SKM-1 (cell line): ENCODE measurements around the gene CCDC70.
"Not testable (repeated sequence)": the region's sequence is repeated elsewhere in the genome, so short reads cannot be mapped to it uniquely, and the experiment has no call there.

Experiments used
- DNase-seq: peaks from one replicate; lab custom pipeline; 2025; ENCODE audit not compliant: unreplicated experiment; lab: John Stamatoyannopoulos, UW

The CCDC70 gene

DNA sequence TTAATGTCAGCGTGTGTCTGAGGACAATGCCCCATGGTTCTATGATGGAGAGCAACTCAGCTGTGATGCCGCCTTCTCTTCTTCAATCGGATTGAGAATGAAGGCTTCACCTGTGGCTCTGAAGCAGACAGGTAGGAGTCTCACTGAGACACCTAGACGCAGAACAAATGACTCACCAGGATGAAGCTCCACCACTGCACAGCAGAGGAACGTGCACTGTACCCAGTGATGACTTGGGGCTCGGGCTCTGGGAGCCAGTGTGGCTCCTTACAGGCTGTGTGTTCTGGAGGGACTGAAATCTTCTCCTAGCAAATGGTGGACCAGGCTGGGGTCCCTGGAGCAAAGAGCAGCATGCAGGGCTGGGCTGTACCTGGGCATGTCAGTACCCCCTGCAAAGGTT lies 44.0 kb downstream of the CCDC70 start:
- DNase-seq, result no peak

DNA sequence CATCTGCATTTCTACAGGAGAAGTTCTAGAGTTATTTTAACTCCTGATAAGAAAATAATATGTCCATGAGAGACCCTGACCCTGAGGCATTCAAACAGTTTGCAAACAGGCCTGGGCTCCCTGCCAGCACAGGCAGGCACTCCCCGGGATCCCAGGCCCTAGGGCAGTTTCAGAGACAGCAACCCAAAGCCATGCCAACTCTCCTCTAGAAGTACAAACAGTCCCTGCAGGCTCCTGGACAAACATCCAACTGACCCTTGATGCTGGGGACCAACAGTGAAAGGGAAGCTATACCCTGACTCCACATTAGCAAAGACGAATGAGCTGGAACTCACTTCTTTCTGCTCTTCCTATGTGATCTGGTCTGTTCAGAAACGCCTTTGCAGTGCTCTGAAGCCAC lies 44.8 kb downstream of the CCDC70 start:
- DNase-seq, result no peak

- no peak for DNase-seq
These were observed 45.4 kb downstream of the CCDC70 start for GRCh38 chr13:51907040-51907732.

- not testable (repeated sequence) for DNase-seq
These were observed 47.5 kb downstream of the CCDC70 start for GRCh38 chr13:51909265-51909664.

DNA sequence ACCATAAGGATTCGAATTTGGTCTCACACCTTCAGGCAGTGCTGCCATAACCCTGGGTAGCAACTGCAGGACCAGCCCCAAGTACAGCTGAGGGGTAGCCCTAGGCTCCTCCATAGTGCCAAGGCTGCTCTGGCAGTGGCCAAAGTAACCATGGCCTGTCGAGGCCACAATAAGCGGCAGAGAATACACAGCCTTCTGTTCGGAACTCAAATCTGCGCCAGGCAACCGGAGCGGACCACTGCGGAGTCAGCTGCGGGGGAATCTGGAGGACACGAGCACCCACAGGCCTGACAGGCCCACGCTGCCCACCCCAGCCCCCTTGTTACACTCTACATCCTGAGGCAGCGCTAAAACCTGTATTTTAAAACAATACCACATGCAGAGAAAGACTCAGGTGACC lies 48.7 kb downstream of the CCDC70 start:
- no peak for DNase-seq

GRCh38 chr13:51912091-51912490 lies 50.3 kb downstream of the CCDC70 start:
- no peak for DNase-seq

DNA sequence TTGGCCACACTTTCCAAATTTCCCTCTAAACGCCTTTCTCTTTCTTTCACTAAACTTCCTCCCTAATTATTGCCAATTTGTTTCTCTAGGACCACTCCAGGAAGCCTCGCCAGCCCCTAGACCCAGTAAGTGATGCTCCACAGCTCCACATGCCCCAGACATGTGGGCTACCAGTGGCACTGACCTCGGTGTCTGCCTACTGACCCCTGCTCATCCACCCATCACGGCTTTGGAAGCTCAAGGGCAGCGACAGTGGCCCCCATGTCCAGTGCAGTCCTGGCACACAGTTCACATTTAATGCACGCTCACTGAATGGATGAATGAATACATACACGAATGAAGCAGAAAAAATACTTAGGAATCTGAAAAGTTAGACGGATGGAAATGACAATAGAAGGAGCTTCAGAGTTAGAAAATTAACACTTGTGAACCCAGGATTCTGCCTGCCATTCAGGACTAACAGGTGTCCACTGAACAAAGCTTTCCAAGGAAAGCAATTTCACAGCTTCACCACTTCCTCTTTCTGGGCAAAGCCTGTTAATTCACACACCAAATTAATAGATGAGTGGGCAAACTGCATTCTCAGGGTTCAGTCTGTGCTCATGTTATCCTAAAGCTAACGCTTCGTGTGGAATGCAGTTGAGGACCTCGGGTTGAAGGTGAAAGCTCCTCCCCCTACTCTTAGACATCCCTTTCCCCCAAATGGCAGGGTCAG lies 50.9 kb downstream of the CCDC70 start:
- no peak for DNase-seq

GRCh38 chr13:51913421-51914136 lies 51.8 kb downstream of the CCDC70 start:
- no peak for DNase-seq

DNA sequence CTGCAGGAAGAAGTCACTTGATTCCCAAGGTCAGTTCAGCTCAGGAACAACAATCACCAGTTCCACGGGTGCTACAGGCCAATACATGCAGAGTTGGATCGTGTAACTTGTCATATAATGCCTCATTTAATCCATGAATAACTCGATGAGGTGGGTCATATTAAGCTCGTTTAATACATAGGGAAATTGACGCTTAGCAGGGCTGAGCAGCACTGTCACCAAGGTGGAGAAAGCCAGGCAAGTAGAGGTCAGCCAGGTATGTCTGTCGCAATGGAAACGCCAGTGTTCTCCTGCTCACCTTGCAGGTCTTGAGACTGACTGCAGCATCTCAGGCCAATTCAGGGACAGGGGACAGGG lies 52.3 kb downstream of the CCDC70 start:
- no peak for DNase-seq
